H9 (cell line): Measurements from ENCODE around the gene LRIT1. TPM values are rescaled to one million over a fixed set of nuclear protein-coding genes. Genes with fewer than 3 reads are reported as not detected.

Source experiments
- DNase-seq: peaks from one replicate; pipeline ENCODE4 v3.0.0-alpha.2; 2017
- H2AFZ ChIP-seq: one replicate; pipeline ENCODE4 v1.6.1; 2013; ENCODE audit warnings: mild to moderate bottlenecking, low read length, control low read depth, moderate library complexity
- H2AK5ac ChIP-seq: 2 replicates; pipeline ENCODE4 v1.6.1; 2013; ENCODE audit warnings: low read length, control low read depth, mixed read lengths; ENCODE audit not compliant: insufficient read length
- H2BK120ac ChIP-seq: one replicate; pipeline ENCODE4 v1.6.1; 2013; ENCODE audit warnings: low read depth, mild to moderate bottlenecking, low read length, control low read depth, inconsistent platforms; ENCODE audit not compliant: poor library complexity, severe bottlenecking
- H2BK12ac ChIP-seq: 2 replicates; pipeline ENCODE4 v1.6.1; 2013; ENCODE audit warnings: low read length, control low read depth, mixed read lengths, low read depth; ENCODE audit not compliant: insufficient read length
- H2BK15ac ChIP-seq: 2 replicates; pipeline ENCODE4 v1.6.1; 2013; ENCODE audit warnings: low read depth, low read length, control low read depth
- H2BK20ac ChIP-seq: one replicate; pipeline ENCODE4 v1.6.1; 2013; ENCODE audit warnings: low read depth, mild to moderate bottlenecking, low read length, control low read depth, inconsistent platforms; ENCODE audit not compliant: poor library complexity, severe bottlenecking
- H2BK5ac ChIP-seq: 2 replicates; pipeline ENCODE4 v1.6.1; 2013; ENCODE audit warnings: low read length, control low read depth, mixed read lengths; ENCODE audit not compliant: insufficient read length
- H3K14ac ChIP-seq: 2 replicates; pipeline ENCODE4 v1.6.1; 2013; ENCODE audit warnings: low read length, control low read depth; ENCODE audit not compliant: insufficient read depth
- H3K18ac ChIP-seq: 2 replicates; pipeline ENCODE4 v1.6.1; 2013; ENCODE audit warnings: low read depth, mild to moderate bottlenecking, mixed read lengths, low read length, control low read depth; ENCODE audit not compliant: insufficient read length
- H3K23ac ChIP-seq: 2 replicates; pipeline ENCODE4 v1.6.1; 2013; ENCODE audit warnings: low read length, control low read depth, mixed read lengths, low read depth; ENCODE audit not compliant: insufficient read length
- H3K23me2 ChIP-seq: 2 replicates; pipeline ENCODE4 v1.6.1; 2013; ENCODE audit warnings: low read depth, mild to moderate bottlenecking, mixed read lengths, low read length, control low read depth; ENCODE audit not compliant: insufficient read length, poor library complexity, severe bottlenecking
- H3K27ac ChIP-seq: 2 replicates; pipeline ENCODE4 v1.5.1; 2013; ENCODE audit warnings: low read length, control low read depth, mixed read lengths, low read depth; ENCODE audit not compliant: insufficient read length
- H3K27me3 ChIP-seq: 2 replicates; pipeline ENCODE4 v1.6.1; 2013; ENCODE audit warnings: low read length, control low read depth, inconsistent platforms; ENCODE audit not compliant: insufficient read depth
- H3K4ac ChIP-seq: 2 replicates; pipeline ENCODE4 v1.6.1; 2013; ENCODE audit warnings: low read depth, mild to moderate bottlenecking, control low read depth, inconsistent platforms, low read length, moderate library complexity
- H3K4me1 ChIP-seq: 2 replicates; pipeline ENCODE4 v1.6.1; 2013; ENCODE audit warnings: low read length, control low read depth, inconsistent platforms; ENCODE audit not compliant: insufficient read depth
- H3K4me2 ChIP-seq: 2 replicates; pipeline ENCODE4 v1.6.1; 2013; ENCODE audit warnings: low read length, control low read depth, mixed read lengths; ENCODE audit not compliant: insufficient read length, insufficient read depth
- H3K56ac ChIP-seq: 2 replicates; pipeline ENCODE4 v1.6.1; 2013; ENCODE audit warnings: low read depth, mild to moderate bottlenecking, mixed read lengths, low read length, control low read depth; ENCODE audit not compliant: insufficient read length
- H3K79me1 ChIP-seq: 2 replicates; pipeline ENCODE4 v1.6.1; 2013; ENCODE audit warnings: low read depth, mild to moderate bottlenecking, moderate library complexity, low read length, control low read depth, inconsistent platforms; ENCODE audit not compliant: insufficient read depth, poor library complexity, severe bottlenecking
- H3K79me2 ChIP-seq: 2 replicates; pipeline ENCODE4 v1.6.1; 2013; ENCODE audit warnings: low read length, control low read depth, inconsistent platforms; ENCODE audit not compliant: insufficient read depth
- H3K9ac ChIP-seq: 2 replicates; pipeline ENCODE4 v1.6.1; 2013; ENCODE audit warnings: low read length, control low read depth, mixed read lengths; ENCODE audit not compliant: insufficient read length; ENCODE audit errors: extremely low read depth
- H3K9me3 ChIP-seq: one replicate; pipeline ENCODE4 v1.6.1; 2013; ENCODE audit warnings: low read depth, low read length, inconsistent platforms; ENCODE audit not compliant: control insufficient read depth
- H3T11ph ChIP-seq: one replicate; pipeline ENCODE4 v1.6.1; 2013; ENCODE audit warnings: mild to moderate bottlenecking, low read length, control low read depth, inconsistent platforms
- H4K20me1 ChIP-seq: one replicate; pipeline ENCODE4 v1.6.1; 2013; ENCODE audit not compliant: control insufficient read depth, insufficient read length, insufficient read depth
- H4K5ac ChIP-seq: 2 replicates; pipeline ENCODE4 v1.6.1; 2013; ENCODE audit warnings: low read depth, mild to moderate bottlenecking, mixed read lengths, low read length, control low read depth; ENCODE audit not compliant: insufficient read length
- H4K8ac ChIP-seq: replicated peaks from 2 replicates; pipeline ENCODE4 v1.6.1; 2013; ENCODE audit warnings: low read length, control low read depth, mixed read lengths, low read depth; ENCODE audit not compliant: insufficient read length
- H4K91ac ChIP-seq: 2 replicates; pipeline ENCODE4 v1.6.1; 2013; ENCODE audit warnings: low read depth, mild to moderate bottlenecking, moderate library complexity, mixed read lengths, low read length, control low read depth; ENCODE audit not compliant: insufficient read length
- H3K27ac Mint-ChIP-seq, 3 experiments: 2 replicates in 2 of 3; 3 replicates in 1 of 3; pipeline ENCODE4 v1.8.0; 2020 to 2021; ENCODE audit warnings: mixed read lengths in 3 of 3, mild to moderate bottlenecking in 1 of 3, moderate library complexity in 1 of 3
- H3K27me3 Mint-ChIP-seq: 2 replicates; pipeline ENCODE4 v1.8.0; 2021; ENCODE audit warnings: low read depth, mild to moderate bottlenecking, moderate library complexity, mixed read lengths
- H3K36me3 Mint-ChIP-seq, 3 experiments: 2 replicates in 2 of 3; 3 replicates in 1 of 3; pipeline ENCODE4 v1.8.0; 2020 to 2021; ENCODE audit warnings: low read depth in 3 of 3, mixed read lengths in 3 of 3; ENCODE audit not compliant: insufficient read depth in 1 of 3
- H3K4me1 Mint-ChIP-seq, 2 experiments: 2 replicates each; pipeline ENCODE4 v1.8.0; 2020; ENCODE audit warnings: mixed read lengths in 2 of 2
- H3K4me3 Mint-ChIP-seq, 2 experiments: 2 replicates in 1 of 2; 3 replicates in 1 of 2; pipeline ENCODE4 v1.8.0; 2020 to 2021; ENCODE audit warnings: mild to moderate bottlenecking in 2 of 2, mixed read lengths in 2 of 2, moderate library complexity in 1 of 2
- H3K9me3 Mint-ChIP-seq, 2 experiments: 2 replicates in 1 of 2; 3 replicates in 1 of 2; pipeline ENCODE4 v1.8.0; 2020; ENCODE audit warnings: mild to moderate bottlenecking in 2 of 2, mixed read lengths in 2 of 2, moderate library complexity in 1 of 2
- WGBS: extraction: QIAGEN DNeasy Blood & Tissue Kit; methylation state at CpG from one replicate; pipeline ENCODE4 v1.1.7; 2013; ENCODE audit warnings: missing lambda C conversion rate, low lambda C conversion rate, mixed read lengths; ENCODE audit not compliant: insufficient read length; ENCODE audit errors: extremely low coverage; 5-methylcytosine and 5-hydroxymethylcytosine counted together
- total RNA-seq: library from RNA; stranded (reverse); gene quantifications from 2 replicates; pipeline ENCODE4 v1.2.1, GENCODE V29; 2021
- TF ChIP-seq, protein P1 (sequence below): fragments of 200-600 bp; sonication (generic); conservative IDR thresholded peaks from 3 replicates; pipeline ENCODE4 v1.8.0; 2021; ENCODE audit warnings: antibody characterized with exemption, mild to moderate bottlenecking

The LRIT1 gene
- total RNA-seq, 1 experiment from 2014 or later: not detected

DNA sequence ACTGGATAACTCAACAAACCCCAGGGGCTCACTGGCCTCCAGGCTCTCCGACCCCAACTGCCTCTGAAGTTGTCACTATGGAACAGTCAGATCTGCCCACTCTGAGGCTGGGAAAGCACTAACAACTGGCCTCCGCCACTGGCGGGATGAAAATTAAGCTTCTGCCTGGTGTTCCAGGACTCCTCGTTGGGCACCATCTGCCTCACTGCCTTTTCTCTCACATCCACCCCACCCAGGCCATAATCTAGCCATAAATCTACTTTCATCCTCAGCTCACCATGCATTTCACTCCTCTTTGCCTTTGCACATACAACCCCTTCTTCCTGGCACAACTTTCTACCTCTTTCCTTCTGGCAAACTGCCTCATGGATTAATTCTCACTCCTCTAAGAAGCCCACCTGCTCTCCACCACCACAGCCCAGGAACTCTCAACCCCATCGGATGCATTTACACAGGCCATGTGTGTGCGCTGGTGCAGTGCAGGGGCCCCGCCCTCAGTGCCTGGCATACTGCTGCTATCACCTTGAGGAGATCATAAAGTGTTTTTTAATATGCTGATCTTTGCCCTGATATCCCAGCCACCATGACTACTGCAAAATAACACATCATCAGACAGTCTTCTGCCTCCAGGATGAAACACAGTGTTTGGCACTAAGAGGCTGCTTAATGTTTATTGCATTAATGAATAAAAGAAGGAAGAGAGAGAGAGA is 43.0 kb downstream of the LRIT1 start:
- Histone ChIP-seq H3K4me1 (no peaks in the 10 kb centered on the region; the same call in 1 of the 2 replicates), H3K56ac (no peak overlapping the region), H2AK5ac (no peak overlapping the region), H3K23me2 (peaks cover 12% of the 10 kb centered on the region), H4K91ac (no peak overlapping the region), H2BK5ac (no peak overlapping the region), H3K79me2 (no peaks in the 10 kb centered on the region), H3K14ac (no peak overlapping the region), H3T11ph (no peak overlapping the region), H2BK120ac (no peak overlapping the region), H3K27ac (no peak overlapping the region), H2AFZ (no peak overlapping the region), H3K23ac (no peak overlapping the region), H2BK12ac (no peak overlapping the region), H4K8ac (no peak overlapping the region), H3K9me3 (no peaks in the 10 kb centered on the region), H3K4ac (no peak overlapping the region), H3K4me2 (no peak overlapping the region), H2BK20ac (no peak overlapping the region), H4K20me1 (no peaks in the 10 kb centered on the region), H3K9ac (no peak overlapping the region), H3K27me3 (peaks cover 17% of the 10 kb centered on the region), H3K79me1 (no peaks in the 10 kb centered on the region), H4K5ac (no peak overlapping the region), H2BK15ac (no peak overlapping the region), H3K18ac (no peak overlapping the region)
- Mint-ChIP-seq H3K4me3 (no peak overlapping the region; a peak in 1 of 5 replicates), H3K36me3 (peaks cover 0 to 2% (median 0%) of the 10 kb centered on the region in 3 experiments; a peak in 3 of 7 replicates), H3K27ac (no peak overlapping the region), H3K4me1 (peaks cover 7 to 9% of the 10 kb centered on the region in 2 experiments), H3K9me3 (no peaks in the 10 kb centered on the region), H3K27me3 (peaks cover 39% of the 10 kb centered on the region)
- no CpG with 5 or more reads among the region's 7 CpGs for WGBS
- TF ChIP-seq, protein P1, sequence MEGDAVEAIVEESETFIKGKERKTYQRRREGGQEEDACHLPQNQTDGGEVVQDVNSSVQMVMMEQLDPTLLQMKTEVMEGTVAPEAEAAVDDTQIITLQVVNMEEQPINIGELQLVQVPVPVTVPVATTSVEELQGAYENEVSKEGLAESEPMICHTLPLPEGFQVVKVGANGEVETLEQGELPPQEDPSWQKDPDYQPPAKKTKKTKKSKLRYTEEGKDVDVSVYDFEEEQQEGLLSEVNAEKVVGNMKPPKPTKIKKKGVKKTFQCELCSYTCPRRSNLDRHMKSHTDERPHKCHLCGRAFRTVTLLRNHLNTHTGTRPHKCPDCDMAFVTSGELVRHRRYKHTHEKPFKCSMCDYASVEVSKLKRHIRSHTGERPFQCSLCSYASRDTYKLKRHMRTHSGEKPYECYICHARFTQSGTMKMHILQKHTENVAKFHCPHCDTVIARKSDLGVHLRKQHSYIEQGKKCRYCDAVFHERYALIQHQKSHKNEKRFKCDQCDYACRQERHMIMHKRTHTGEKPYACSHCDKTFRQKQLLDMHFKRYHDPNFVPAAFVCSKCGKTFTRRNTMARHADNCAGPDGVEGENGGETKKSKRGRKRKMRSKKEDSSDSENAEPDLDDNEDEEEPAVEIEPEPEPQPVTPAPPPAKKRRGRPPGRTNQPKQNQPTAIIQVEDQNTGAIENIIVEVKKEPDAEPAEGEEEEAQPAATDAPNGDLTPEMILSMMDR: no peak
- DNase-seq: no peak
